ENCODE results near the gene MESP2.

Gene MESP2

GRCh38 chr15:89818287-89818686 is 42.2 kb downstream of the MESP2 start:
- TF ChIP-seq CTCF (IDR thresholded peaks at IDR 0.05): no peak
- Histone ChIP-seq H3K4me3 (no peak overlapping the region), H3K27ac (no peak overlapping the region)
- DNase-seq (ENCODE audit: low spot score): no peak

GRCh38 chr15:89820666-89821611 is 44.8 kb downstream of the MESP2 start:
- H3K4me3 ChIP-seq: no peak overlapping the region
- no peak for TF ChIP-seq CTCF (IDR thresholded peaks at IDR 0.05)
- no peak for DNase-seq (ENCODE audit: low spot score)
- peak overlapping the region in 1 of 2 donors; percentile 37 for H3K27ac ChIP-seq

- no peak for TF ChIP-seq CTCF (IDR thresholded peaks at IDR 0.05)
- H3K27ac ChIP-seq: no peak overlapping the region
- no peak for DNase-seq (ENCODE audit: low spot score)
- H3K4me3 ChIP-seq: no peak overlapping the region
Measured at GRCh38 chr15:89822026-89822425, 45.9 kb downstream of the MESP2 start.

GRCh38 chr15:89822611-89822950 is 46.4 kb downstream of the MESP2 start:
- peak; percentile 70 for DNase-seq (ENCODE audit: low spot score)
- H3K27ac ChIP-seq: peak overlapping the region in 1 of 2 donors; percentile 28
- H3K4me3 ChIP-seq: no peak overlapping the region
- no peak for TF ChIP-seq CTCF (IDR thresholded peaks at IDR 0.05)

- TF ChIP-seq CTCF (IDR thresholded peaks at IDR 0.05): no peak
- Histone ChIP-seq H3K4me3 (no peak overlapping the region), H3K27ac (peak overlapping the region in 1 of 2 donors; percentile 75)
- no peak for DNase-seq (ENCODE audit: low spot score)
Measured at GRCh38 chr15:89822951-89823711, 47.0 kb downstream of the MESP2 start.

GRCh38 chr15:89823836-89824606 is 47.9 kb downstream of the MESP2 start:
- Histone ChIP-seq H3K4me3 (no peak overlapping the region), H3K27ac (peak overlapping the region in 1 of 2 donors; percentile 75)
- TF ChIP-seq CTCF (IDR thresholded peaks at IDR 0.05): no peak
- DNase-seq (ENCODE audit: low spot score): peak; percentile 73

Data from coronary artery (tissue), 2 donors.